ENCODE measurements around the gene ASB2.

GRCh38 chr14:93970965-93971634 is 5.3 kb downstream of the ASB2 start:
- no peak for TF ChIP-seq TAF1 (IDR thresholded peaks at IDR 0.05; ENCODE audit: borderline replicate concordance, insufficient read depth, low read length)
- no peak for TF ChIP-seq SIN3A (IDR thresholded peaks at IDR 0.05; ENCODE audit: borderline replicate concordance, insufficient read depth, low read length)
- TF ChIP-seq POLR2AphosphoS5 (IDR thresholded peaks at IDR 0.05; ENCODE audit: low read depth, low read length), result no peak
- TF ChIP-seq REST (IDR thresholded peaks at IDR 0.05; ENCODE audit: insufficient read depth in 1 of 2, low read depth in 2 of 2, low read length in 2 of 2), result no peak

Data from PFSK-1 (cell line).